Measurements from ENCODE around the gene NISCH. TPM values are rescaled to one million over a fixed set of nuclear protein-coding genes. Genes with fewer than 3 reads are reported as not detected.

NISCH gene
- total and polyA plus RNA-seq, 2 donors (not counting 1 experiment from before 2014, with no cell fraction given) = 31.1 to 69.9 TPM

- Histone ChIP-seq H3K79me2 (ENCODE audit: control insufficient read depth, insufficient read depth, low read length) (no peaks in the 10 kb centered on the region), H3K4me1 (ENCODE audit: control insufficient read depth, extremely low read depth, insufficient read depth, low read length) (no peaks in the 10 kb centered on the region), H3K27ac (ENCODE audit: insufficient read depth, low read length) (no peak overlapping the region), H4K20me1 (ENCODE audit: control insufficient read depth, extremely low read depth, insufficient read depth, low read length) (no peaks in the 10 kb centered on the region), H2AFZ (ENCODE audit: low read length) (no peak overlapping the region), H3K4me2 (ENCODE audit: extremely low read depth, insufficient read depth, low read length) (no peak overlapping the region), H3K9me3 (ENCODE audit: control insufficient read depth, insufficient read depth, low read depth, low read length) (no peaks in the 10 kb centered on the region), H3K4me3 (replicated peaks in 1 of 4; ENCODE audit: control extremely low read depth in 1 of 4, insufficient read depth in 1 of 4, low read depth in 3 of 4, low read length in 4 of 4) (no peak overlapping the region), H3K27me3 (ENCODE audit: control insufficient read depth, insufficient read depth, low read length) (no peaks in the 10 kb centered on the region), H3K36me3 (ENCODE audit: control insufficient read depth, insufficient read depth, low read length) (no peaks in the 10 kb centered on the region), H3K9ac (ENCODE audit: insufficient read depth, low read length) (no peak overlapping the region)
- DNase-seq (ENCODE audit: low read depth in 2 of 2) = peak; percentile 66 to 89
- TF ChIP-seq EZH2 (IDR thresholded peaks at IDR 0.05; ENCODE audit: low read length, missing control alignments) (no peak), CTCF (conservative IDR thresholded peaks at IDR 0.05 in 1 of 2, IDR thresholded peaks at IDR 0.05 in 1 of 2; ENCODE audit: low read depth in 1 of 2, low read length in 2 of 2) (peak; percentile 85 to 89)
Measured at GRCh38 chr3:52428151-52429005, 27.0 kb upstream of the NISCH start.

- no peaks in the 10 kb centered on the region for H3K4me1 ChIP-seq (ENCODE audit: control insufficient read depth, extremely low read depth, insufficient read depth, low read length)
- H4K20me1 ChIP-seq (ENCODE audit: control insufficient read depth, extremely low read depth, insufficient read depth, low read length) = no peaks in the 10 kb centered on the region
- no peaks in the 10 kb centered on the region for H3K79me2 ChIP-seq (ENCODE audit: control insufficient read depth, insufficient read depth, low read length)
- peaks cover 4% of the 10 kb centered on the region for H3K27me3 ChIP-seq (ENCODE audit: control insufficient read depth, insufficient read depth, low read length)
- H2AFZ ChIP-seq (ENCODE audit: low read length) = no peak overlapping the region
- no peak overlapping the region for H3K4me2 ChIP-seq (ENCODE audit: extremely low read depth, insufficient read depth, low read length)
- TF ChIP-seq EZH2 (IDR thresholded peaks at IDR 0.05; ENCODE audit: low read length, missing control alignments) (no peak), CTCF (conservative IDR thresholded peaks at IDR 0.05 in 1 of 2, IDR thresholded peaks at IDR 0.05 in 1 of 2; ENCODE audit: low read depth in 1 of 2, low read length in 2 of 2) (no peak)
- H3K9ac ChIP-seq (ENCODE audit: insufficient read depth, low read length) = no peak overlapping the region
- no peak overlapping the region for H3K27ac ChIP-seq (ENCODE audit: insufficient read depth, low read length)
- H3K9me3 ChIP-seq (ENCODE audit: control insufficient read depth, insufficient read depth, low read depth, low read length) = no peaks in the 10 kb centered on the region
- no peak for DNase-seq (ENCODE audit: low read depth in 2 of 2)
- no peak overlapping the region for H3K4me3 ChIP-seq (replicated peaks in 1 of 4; ENCODE audit: control extremely low read depth in 1 of 4, insufficient read depth in 1 of 4, low read depth in 3 of 4, low read length in 4 of 4)
- no peaks in the 10 kb centered on the region for H3K36me3 ChIP-seq (ENCODE audit: control insufficient read depth, insufficient read depth, low read length)
Measured at GRCh38 chr3:52429031-52429430, 26.4 kb upstream of the NISCH start.

GRCh38 chr3:52429779-52430415, 25.5 kb upstream of the NISCH start:
- no peaks in the 10 kb centered on the region for H3K9me3 ChIP-seq (ENCODE audit: control insufficient read depth, insufficient read depth, low read depth, low read length)
- no peaks in the 10 kb centered on the region for H3K36me3 ChIP-seq (ENCODE audit: control insufficient read depth, insufficient read depth, low read length)
- H3K4me2 ChIP-seq (ENCODE audit: extremely low read depth, insufficient read depth, low read length) = no peak overlapping the region
- H3K27ac ChIP-seq (ENCODE audit: insufficient read depth, low read length) = no peak overlapping the region
- no peak overlapping the region for H2AFZ ChIP-seq (ENCODE audit: low read length)
- H3K79me2 ChIP-seq (ENCODE audit: control insufficient read depth, insufficient read depth, low read length) = no peaks in the 10 kb centered on the region
- peaks cover 6% of the 10 kb centered on the region for H3K27me3 ChIP-seq (ENCODE audit: control insufficient read depth, insufficient read depth, low read length)
- H3K9ac ChIP-seq (ENCODE audit: insufficient read depth, low read length) = no peak overlapping the region
- no peaks in the 10 kb centered on the region for H3K4me1 ChIP-seq (ENCODE audit: control insufficient read depth, extremely low read depth, insufficient read depth, low read length)
- no peaks in the 10 kb centered on the region for H4K20me1 ChIP-seq (ENCODE audit: control insufficient read depth, extremely low read depth, insufficient read depth, low read length)
- no peak overlapping the region for H3K4me3 ChIP-seq (replicated peaks in 1 of 4; ENCODE audit: control extremely low read depth in 1 of 4, insufficient read depth in 1 of 4, low read depth in 3 of 4, low read length in 4 of 4)
- TF ChIP-seq EZH2 (IDR thresholded peaks at IDR 0.05; ENCODE audit: low read length, missing control alignments) (no peak), CTCF (conservative IDR thresholded peaks at IDR 0.05 in 1 of 2, IDR thresholded peaks at IDR 0.05 in 1 of 2; ENCODE audit: low read depth in 1 of 2, low read length in 2 of 2) (no peak)
- DNase-seq (ENCODE audit: low read depth in 2 of 2) = peak in 1 of 2 donors; percentile 56
